ENCODE results near the gene TBC1D3B.

DNA sequence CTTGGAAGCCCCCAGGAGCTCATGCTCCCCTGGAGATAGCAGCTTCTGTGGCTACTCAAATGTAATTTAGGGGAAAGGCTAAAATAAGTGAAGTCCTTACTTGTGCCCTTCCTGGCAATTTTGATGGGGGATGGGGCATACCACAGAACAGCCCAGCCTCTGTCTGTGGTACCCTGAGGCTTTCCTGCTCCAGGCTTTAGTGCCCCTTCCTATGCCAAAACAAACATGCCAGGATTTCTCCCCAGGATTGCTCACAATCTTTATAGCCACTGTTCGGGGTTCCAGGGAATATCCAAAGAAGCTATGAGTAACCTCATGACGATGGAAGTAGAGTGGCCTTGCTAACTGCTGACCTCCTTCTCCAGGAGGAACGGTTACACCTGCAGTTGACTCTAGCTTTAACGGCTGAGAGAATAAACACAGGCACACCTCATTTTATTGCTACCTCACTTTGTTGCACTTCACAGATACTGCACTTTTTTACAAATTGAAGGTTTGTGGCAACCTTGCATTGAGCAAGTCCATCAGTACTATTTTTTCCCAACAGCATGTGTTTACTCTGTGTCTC lies 47.9 kb downstream of the TBC1D3B start:
- TF ChIP-seq CTCF (IDR thresholded peaks at IDR 0.05; ENCODE audit: extremely low read depth in 1 of 2, insufficient read depth in 1 of 2, low read depth in 1 of 2, low read length in 2 of 2) (no peak), EZH2 (IDR thresholded peaks at IDR 0.05; ENCODE audit: borderline replicate concordance, low read depth, low read length, severe bottlenecking) (no peak), POLR2A (IDR thresholded peaks at IDR 0.05; ENCODE audit: low read depth, low read length) (no peak), MAX (IDR thresholded peaks at IDR 0.05; ENCODE audit: insufficient read depth, insufficient read length) (no peak), POLR2AphosphoS5 (IDR thresholded peaks at IDR 0.05; ENCODE audit: insufficient read depth, low read depth, low read length) (no peak), GATA2 (IDR thresholded peaks at IDR 0.05; ENCODE audit: insufficient read depth, insufficient read length, low read depth, low read length) (no peak)

All from endothelial cell of umbilical vein (primary cell).